GM18858 (cell line): ENCODE data around the gene ERCC6L.
A peak's percentile ranks its signal among the peaks of the same experiment; 100 is the strongest.

Source experiments
- ATAC-seq: cut with Tn5 transposase; IDR thresholded peaks from one replicate; pipeline ENCODE4 v1.9.1; 2021; ENCODE audit not compliant: unreplicated experiment

ERCC6L gene, protein sequence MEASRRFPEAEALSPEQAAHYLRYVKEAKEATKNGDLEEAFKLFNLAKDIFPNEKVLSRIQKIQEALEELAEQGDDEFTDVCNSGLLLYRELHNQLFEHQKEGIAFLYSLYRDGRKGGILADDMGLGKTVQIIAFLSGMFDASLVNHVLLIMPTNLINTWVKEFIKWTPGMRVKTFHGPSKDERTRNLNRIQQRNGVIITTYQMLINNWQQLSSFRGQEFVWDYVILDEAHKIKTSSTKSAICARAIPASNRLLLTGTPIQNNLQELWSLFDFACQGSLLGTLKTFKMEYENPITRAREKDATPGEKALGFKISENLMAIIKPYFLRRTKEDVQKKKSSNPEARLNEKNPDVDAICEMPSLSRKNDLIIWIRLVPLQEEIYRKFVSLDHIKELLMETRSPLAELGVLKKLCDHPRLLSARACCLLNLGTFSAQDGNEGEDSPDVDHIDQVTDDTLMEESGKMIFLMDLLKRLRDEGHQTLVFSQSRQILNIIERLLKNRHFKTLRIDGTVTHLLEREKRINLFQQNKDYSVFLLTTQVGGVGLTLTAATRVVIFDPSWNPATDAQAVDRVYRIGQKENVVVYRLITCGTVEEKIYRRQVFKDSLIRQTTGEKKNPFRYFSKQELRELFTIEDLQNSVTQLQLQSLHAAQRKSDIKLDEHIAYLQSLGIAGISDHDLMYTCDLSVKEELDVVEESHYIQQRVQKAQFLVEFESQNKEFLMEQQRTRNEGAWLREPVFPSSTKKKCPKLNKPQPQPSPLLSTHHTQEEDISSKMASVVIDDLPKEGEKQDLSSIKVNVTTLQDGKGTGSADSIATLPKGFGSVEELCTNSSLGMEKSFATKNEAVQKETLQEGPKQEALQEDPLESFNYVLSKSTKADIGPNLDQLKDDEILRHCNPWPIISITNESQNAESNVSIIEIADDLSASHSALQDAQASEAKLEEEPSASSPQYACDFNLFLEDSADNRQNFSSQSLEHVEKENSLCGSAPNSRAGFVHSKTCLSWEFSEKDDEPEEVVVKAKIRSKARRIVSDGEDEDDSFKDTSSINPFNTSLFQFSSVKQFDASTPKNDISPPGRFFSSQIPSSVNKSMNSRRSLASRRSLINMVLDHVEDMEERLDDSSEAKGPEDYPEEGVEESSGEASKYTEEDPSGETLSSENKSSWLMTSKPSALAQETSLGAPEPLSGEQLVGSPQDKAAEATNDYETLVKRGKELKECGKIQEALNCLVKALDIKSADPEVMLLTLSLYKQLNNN

DNA sequence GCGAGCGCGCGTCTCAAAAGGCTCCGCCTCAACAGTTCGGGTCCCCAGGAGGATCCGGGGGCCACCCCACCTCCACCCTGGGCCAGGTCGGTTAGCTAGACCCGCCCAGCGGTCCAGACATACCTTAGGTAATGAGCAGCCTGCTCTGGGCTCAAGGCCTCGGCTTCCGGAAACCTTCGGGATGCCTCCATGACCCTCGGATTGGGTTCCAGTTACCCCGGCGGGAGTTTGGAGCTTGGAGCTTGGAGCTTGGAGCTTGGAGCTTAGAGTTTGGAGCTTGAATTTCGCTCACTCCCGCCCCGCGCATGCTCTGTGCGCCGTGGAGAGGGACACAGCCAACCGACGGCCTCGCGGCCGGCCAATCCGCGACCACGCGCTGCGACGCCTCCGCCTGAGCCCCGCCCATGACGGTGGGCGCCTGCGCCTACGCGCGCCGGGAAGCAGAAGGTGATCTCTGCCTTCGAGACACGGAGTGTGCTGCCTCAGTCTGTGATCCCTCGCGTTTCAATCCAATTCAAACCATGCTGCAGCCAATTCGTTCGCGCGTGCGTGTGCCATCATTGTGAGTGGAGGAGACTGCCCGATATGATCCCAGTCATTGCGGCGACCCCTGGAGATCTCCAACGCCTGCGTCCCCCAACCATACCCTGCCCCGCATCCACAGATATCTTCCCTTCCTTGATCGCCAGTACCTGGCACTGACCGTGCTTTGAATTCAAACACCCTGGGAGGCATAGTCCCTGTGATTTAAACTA, at the start of gene ERCC6L:
Gene ERCC6L (minus strand): TSS at position 307 of the 755 bp plus-strand sequence. CDS start 116 bp downstream, at position 191.
- ATAC-seq, result peak; percentile 94

DNA sequence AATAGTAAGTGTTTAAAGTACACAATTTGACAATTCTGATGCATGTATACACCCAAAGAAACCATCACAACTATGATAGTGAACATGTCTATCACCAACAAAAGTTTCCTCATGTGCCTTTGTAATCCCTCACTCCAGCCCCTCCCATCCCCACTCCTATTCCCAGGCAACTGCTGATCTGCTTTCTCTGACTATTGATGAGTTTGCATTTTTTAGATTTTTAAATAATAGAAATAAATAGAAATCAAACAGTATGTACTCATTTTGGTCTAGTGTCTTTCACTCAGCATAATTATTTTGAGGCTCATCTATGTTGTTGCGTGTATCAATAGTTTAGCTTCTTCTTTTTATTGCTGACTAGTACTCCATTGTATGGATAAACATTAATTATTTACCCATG, 43.5 kb upstream of the ERCC6L start:
- no peak for ATAC-seq

DNA sequence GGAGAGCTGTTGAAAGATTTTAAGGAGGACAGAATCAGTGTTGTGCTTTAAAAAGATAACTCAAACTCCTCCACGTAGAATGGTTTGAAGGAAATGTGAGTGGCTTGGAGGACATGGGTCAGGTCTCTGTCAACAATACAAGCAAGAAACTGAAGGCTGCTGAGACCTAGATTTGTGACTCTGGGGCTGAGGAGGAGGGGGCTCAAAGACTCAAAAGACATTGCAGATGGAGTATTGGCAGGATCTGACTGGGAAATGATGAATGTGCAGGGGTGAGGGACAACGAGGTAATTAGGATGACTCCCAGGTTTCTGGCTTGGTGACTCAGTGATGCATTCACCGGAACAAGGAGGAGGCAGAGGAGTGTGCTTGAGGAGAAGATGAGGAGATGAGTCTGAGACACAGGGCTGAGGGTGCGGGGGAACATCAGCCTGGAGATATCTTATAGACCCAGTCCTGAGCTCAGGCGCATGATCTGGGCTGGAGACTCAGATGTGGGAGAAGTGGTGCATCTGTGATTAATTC, 41.6 kb upstream of the ERCC6L start:
- ATAC-seq, result no peak

DNA sequence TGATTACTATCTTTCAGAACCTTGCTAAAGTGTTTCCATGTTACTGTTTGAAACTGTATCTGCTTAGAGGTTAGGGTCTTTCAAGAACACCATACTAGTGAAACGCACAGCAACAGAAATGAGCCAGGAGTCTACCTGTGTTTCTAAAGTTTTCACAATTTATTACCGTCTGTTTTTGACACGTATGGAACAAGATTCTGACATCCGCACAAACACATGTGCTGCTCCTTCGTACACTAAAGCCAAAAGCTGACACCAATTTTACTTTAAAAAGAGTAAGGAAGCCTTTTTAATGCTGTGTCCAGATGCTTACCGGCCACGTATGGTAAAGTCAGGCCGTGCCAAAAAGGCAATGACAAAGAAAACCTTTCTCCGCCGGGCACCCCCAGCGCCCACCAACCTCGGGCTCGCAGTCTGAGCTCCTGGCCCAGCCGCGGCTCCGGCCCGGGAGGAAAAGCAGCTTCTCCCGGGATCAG, 37.7 kb upstream of the ERCC6L start:
- ATAC-seq, result peak; percentile 11

DNA sequence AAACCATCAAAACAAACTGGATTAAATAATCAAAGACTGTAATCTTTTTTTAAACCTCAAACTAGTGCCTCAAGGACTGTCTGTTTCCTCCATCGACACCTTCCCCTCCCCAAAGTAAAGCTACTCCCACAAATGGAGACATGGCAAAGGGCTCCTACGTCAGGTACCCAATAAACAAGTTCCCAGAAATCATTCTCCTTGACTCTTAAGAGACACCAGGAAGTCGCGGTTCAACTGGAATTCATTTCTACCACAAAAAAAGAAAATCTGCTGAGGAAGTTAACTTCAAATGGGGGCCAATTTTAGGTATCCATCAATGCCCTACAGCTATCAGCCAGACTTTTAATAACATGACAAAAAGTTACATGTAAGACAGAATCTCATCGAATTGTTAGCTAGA, 35.7 kb upstream of the ERCC6L start:
- ATAC-seq, result no peak

DNA sequence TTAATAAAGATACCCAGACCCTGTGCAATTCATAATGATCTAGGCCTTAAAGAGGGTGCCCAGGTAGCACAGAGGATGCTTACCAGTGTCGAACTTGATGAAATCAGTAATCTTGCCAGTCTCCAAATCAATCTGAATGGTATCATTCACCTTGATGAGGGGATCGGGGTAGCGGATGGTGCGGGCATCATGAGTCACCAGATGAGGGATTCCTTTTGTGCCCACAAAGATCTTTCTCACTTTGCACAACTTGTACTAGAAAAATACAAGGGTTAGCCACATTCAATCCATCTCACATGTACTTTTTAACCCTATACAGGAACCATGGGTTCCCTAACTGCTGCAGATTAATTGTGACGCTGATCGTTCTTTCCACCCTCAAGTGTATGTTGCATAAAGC, 34.9 kb upstream of the ERCC6L start:
- no peak for ATAC-seq

DNA sequence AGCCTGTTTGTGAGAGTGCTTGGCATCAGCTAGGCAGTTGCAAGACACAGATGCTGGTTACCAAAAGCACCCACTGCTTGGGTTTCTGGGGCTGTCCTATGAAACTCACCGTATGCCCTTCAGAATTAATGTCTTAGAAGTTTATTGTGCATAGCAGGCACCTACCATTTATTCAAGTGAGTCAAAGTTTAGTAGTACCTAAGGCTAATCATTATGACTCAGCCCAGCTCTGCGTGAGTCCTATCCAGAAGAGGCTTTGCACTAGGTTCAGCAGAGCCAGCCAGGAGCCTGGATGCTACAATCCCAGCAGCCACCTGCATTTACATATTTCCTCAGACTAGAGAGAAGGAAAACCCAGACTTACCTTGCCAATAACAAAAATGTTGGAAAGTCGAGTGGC, 34.0 kb upstream of the ERCC6L start:
- ATAC-seq, result no peak

DNA sequence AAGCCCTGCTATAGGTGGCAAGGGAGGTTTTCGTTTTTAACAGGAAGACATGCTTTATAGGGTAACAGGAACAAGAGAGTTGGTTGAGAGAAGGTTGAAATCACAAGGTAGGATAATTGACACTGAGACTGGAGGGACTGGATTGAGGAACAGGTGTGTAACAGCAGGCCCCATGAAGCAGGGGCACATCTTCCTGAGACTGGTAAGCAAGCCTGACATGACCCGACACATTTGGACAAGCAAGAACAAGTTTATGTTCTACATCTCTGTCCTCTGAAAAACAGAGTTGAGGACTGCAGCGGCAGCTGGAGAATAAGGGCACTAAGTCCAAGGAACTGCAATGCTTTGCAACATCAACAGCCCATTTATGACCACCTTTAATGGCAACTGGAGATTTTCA, 33.0 kb upstream of the ERCC6L start:
- no peak for ATAC-seq

DNA sequence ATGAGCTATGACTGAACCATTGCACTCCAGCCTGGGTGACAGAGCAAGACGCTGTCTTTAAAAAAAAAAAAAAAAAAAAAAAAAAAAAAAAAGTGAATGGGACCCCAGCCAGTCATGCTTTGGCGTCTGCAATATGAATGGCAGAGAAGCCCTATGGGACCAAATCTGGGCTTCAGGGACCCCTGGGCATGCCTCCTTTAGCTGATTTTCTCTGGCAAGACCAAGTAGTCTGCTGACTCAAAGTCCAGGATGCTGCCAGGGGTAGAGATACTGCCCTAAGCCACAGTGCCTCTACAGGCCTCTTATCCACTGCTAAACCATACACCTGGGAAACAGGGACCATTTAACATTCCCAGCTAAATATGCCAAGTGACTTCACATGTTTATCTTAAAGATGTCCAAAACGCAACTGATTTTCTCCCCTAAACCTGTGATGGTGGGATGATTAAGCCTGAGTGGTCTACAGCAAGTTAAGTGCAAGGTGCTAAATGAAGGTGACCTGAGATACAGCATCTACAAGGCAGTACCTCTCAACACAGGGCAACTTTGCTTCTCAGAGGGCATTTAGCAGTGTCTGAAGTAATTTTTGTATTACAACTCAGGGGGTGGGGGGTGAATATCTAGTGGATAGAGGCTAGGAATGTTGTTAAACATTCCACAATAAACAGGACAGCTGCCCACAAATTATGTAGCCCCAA, 32.4 kb upstream of the ERCC6L start:
- ATAC-seq, result no peak

DNA sequence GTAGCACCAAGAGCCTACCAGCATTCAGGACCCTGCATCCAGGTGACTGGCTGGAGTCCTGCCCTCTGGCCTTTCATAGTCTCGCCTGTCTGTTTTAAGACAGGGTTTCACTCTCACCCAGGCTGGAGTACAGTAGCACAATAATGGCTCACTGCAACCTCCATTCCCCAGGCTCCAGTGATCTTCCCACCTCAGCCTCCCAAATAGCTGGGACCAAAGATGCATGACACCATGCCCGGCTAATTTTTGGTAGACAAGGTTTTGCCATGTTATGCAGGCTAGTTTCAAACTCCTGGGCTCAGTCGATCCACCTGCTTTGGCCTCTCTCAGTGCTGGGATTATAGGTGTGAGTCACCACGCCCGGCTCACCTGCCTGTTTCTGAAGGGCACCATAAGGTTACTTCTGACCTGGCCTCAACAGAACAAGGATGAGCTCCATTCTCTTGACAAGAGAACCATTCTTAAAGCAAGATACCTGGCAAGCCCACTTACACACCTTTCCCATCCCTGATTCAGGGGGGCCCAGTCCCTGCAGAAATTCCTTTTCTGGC, 31.6 kb upstream of the ERCC6L start:
- ATAC-seq, result no peak

DNA sequence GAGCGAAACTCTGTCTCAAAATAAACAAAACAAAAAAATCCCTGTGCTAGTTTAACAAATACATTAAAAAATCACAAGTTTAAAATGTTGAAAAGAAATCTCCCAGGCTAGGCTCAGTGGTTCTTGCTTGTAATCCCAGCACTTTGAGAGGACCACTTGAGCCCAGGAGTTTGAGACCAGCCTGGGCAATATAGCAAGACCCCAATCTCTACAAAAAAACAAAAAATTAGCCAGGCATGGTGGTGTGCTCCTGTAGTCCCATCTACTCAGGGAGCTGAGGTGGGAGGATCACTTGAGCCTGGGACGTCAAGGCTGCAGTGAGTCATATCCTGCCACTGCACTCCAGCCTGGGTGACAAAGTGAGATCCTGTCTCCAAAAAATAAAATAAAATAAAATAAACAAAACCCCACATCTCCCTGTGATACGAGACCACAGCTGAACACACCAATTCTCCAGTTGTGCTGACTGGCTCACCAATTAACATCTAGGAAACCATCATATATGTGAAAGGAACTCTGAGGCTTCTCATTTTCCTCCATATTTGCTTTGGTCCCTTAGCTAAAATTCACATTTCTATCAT, 30.9 kb upstream of the ERCC6L start:
- no peak for ATAC-seq

DNA sequence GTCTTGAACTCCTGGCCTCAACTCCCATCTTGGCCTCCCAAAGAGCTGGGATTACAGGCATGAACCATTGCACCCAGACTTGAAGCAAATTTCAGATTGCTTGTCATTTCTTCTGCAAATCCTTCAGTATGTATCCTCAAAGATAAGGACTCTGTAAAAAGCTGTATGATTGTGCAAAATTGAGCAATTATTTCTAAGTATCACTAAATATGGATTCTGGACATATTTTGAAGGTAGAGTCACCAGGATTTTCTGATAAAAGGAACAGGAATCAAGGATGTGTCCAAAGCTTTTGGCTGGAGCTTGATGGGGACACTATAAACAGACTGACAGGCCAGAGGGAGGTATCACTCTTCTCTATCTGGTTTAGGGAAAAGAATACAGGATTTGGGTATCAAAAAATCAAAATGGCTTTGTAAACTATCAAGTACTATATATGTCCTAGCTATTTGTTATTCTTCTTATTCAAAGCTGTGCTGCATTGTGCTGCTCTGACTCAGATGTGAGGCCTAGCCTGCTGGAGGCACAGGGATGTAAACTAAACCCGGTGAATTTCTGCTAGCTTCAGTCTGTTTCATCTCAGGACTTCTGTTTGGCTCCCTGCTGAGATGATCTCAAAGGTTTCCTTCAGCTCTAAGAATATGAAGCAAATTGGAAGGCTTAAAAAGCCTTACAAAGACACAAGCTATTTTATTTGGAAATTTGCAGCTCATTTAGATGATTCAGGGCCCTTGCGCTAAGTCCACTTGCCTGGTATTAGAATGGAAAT, 30.0 kb upstream of the ERCC6L start:
- no peak for ATAC-seq

DNA sequence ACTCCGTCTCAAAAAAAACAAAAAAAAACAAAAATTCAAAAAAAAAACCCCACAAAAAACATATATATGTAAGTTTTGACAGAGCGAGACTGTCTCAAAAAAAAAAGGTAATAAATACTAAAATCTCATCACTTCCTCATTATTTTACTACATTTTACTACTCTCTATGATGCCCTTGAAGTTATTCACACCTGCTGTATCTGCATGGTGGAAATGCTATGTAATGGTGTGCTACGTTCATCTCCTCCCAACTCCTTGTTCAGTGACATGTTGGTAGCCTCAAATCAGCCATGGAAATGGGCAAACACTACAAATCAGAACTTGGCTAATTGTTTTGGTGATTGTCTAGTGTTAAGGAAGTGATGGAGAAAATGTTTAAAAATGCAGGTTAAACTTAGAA, 26.4 kb upstream of the ERCC6L start:
- ATAC-seq, result no peak

DNA sequence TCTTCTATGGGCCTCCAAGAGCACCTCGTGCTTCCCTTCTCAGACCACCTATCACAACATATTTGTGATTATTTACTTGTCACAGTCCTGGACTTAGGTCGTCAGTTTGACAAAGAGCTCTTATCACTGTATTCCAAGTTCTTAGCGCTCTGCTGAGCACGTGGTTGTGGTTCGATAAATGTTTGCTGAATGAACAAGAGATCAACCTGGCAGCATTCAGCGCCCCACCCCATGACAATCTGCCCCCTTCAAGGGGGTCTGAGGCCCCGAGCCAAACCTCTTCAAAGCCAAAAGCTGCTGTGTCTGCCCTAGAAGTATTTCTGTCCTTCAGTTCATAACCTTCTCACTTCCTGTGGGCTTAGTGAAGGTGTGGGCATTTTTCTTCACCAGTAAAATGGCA, 23.2 kb upstream of the ERCC6L start:
- ATAC-seq, result no peak

DNA sequence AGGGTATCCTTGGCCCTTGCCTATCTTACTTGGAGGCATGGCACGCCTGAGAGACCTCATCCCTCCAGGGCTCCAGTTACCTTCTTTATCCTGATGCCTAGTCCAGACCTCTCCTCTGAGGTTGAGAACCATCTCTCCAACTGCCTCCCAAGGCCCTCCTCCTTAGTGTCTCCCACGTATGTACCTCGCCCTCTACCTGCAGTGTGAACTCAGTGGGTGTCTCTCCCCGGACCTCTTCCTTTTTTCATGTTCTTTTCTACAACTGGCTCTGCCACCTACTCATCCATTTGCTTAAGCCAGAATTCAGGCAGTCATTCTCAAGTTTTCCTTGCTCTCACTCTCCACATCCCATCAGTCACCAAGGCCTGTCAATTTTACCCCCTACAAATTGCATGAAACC, 21.6 kb upstream of the ERCC6L start:
- no peak for ATAC-seq

DNA sequence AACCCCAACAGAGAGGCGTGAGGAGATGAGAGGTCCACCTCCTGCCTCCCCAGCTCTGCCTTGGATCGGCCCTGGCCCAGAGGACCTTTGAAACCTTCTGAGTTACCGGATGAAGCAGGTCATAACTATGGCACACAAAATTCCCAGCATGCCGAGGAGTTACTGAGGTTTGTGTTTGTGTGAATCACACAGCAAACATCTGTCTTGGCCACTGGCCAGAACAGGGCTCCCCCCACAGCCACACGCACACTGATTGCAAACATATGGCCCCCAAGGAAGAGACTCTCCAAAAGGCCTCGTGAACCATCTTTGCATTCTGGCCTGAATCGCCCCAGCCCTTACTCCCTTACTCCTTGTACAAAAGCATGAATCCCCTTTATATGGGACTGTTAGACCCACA, 19.3 kb upstream of the ERCC6L start:
- no peak for ATAC-seq

DNA sequence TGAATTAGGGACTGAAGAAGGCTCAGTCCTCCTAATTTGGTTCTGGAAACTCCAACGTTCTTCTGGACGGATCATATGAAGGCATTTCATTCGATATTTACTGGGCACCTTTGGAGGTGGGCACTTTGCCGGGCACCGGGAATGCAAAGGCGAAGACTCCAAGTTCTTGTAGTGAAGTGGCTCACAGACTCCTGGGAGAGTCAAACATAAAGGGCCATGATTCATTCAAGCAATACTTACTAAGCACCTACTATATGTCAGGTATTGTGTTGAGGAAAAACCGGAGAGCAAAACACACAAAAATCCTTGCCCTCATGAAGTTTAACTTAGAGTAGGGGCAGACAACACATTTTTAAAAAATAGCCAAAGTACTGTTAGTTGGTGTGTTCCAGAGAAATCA, 17.0 kb upstream of the ERCC6L start:
- ATAC-seq, result no peak

DNA sequence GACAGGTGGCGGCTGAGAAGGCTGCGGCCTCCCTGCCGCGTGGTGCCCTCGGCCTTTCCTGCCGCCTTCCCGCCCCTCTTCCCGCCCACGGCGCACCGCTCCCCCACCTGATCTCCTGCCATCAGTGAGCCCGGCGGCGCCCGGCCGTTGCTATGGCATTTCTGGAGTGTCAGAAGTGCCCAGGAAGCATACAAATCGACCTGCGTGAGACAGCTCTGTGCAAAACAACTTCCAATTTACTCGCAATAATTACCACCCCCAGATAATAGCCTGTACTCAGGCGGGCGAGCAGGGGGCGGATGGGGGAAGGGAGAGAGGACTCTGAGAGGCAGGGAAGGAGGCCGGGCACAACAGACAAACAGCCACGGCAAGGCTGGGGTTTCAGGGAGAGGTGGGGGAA, 16.6 kb upstream of the ERCC6L start:
- ATAC-seq, result no peak
